HG03045 (cell line): ENCODE results near the gene NOX3.
"Not testable (repeated sequence)": the region's sequence is repeated elsewhere in the genome, so short reads cannot be mapped to it uniquely, and the experiment has no call there.

ENCODE experiments used
- ATAC-seq: cut with Tn5 transposase; IDR thresholded peaks from one replicate; pipeline ENCODE4 v1.9.1; 2021; ENCODE audit warnings: mild to moderate bottlenecking, moderate library complexity; ENCODE audit not compliant: unreplicated experiment

NOX3 gene

DNA sequence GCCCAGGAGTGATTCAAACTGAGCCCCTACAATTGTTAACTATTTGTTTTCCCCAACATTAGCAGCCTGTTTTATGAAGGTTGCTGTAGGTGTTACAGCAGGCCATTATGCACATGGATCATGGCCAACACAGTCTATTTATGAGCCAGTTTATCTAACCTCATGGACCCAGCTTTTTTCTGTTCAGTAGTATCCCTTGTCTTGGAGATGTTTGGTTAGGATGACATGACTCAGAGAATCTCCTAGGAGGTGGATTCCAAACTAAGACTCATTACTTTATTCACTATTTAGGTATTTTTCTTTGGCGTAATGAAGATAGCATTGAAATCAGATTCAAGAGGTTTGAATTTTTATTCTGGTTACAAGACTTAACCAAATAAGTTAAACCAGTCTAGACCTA lies 78.6 kb downstream of the NOX3 start:
- ATAC-seq: no peak

DNA sequence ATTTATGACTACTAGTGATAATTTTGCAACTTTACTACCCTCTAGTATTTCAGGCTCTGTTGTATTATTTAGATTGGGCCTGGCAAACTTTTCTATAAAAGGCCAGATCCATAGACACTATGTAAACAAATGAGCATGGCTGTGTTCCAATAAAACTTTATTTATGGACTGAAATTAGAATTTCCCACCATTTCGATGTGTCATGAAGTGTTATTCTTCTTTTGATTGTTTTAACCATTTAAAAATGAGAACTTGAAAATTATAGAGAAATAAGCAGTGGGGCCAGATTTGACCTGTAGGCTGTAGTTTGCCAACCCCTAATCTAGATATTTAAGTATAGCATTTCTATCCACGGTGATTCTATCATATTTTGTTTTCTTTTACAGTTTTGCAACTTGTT lies 79.8 kb downstream of the NOX3 start:
- ATAC-seq: no peak

DNA sequence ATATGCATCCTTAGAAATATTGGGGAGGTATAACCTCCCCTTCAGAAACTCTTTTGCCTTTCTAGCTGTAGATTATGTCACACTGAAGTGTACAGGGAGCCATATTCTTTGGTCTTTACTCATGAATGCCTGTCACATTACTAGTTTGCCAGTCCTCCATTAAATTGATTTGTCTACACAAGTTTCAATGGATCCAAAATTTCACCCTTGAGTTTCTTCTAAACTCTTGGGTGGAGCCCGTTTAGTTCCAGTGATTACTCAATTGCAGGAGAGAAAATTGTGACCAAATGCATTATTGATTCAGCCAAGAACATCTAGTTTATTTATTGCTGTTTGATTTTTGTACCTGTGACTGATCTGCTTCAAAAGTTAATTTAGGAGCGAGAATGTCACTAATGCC lies 81.0 kb downstream of the NOX3 start:
- ATAC-seq: no peak

DNA sequence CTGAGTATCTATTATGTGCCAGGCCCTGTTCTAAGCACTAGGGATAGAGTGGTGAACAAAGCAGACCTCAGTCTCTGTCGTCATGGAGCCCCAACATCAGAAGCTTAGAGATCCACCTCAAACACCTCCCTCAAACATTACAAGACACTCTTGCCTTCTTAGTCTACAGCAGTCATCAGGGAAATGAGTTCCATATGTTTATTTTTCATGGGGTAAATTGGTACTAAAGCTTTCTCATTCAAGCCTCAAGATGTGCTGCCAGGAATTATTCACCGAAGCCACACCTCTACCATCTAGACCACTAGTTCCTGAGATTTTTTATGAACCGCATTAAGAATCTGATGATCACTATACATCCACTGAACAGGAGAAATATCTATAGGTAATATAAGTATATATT lies 82.4 kb downstream of the NOX3 start:
- no peak for ATAC-seq

DNA sequence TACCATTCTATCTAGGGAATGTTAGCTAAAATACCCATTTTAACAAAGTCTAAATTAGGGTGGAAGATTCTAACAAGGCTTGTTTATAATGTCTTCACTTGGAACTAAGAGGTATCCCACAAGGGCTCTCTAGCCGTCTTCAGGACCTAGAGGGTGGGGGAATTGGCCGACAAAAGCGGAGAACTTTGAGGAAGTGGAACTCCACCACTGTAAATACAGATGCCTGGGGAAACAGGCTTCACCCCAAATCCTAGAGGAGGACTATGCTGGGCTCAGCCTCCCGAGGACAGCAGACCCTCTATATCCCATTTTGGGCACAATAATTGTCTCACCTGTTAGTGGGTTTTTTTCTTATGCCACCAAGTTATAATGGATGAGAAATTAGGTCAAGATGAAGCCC lies 83.4 kb downstream of the NOX3 start:
- ATAC-seq: no peak

DNA sequence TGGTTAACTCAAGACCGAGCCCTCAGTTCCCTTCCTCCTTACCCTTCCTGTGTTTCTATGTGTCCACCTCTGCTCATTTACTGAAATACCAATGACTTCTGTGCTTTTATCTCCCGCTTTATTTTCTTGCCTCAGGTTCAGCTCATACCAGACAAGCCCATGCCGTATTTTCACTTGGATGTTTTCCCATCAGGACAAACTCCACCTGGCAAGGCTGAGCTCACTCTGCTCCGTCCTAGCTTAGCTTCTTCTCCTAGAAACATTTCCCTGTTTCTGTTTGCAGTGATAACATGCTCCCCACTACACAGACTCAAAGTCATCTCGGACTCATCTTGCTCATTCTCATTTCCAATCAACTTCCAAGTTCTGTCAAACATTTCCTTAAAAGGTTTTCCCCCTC lies 84.4 kb downstream of the NOX3 start:
- ATAC-seq: no peak

DNA sequence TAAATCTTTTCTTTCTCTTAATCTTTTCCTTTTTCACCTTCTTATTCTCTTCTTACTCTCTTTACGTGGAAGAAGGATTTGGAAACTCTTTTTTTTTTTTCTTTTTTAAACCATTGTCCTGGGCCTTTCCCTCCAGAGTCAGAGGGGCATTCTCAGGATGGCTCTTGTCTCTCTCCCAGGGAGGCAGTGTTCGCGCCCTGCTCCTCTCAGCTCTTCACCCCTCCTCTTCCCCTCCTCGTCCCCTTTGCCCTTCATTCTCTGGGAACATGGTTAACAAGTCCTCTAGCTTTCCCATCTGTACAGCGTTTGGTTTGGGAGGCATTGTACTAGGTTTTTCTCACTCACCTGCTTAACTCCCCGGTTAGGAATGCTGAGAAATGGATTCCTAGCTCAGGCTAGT lies 89.3 kb downstream of the NOX3 start:
- ATAC-seq: no peak

DNA sequence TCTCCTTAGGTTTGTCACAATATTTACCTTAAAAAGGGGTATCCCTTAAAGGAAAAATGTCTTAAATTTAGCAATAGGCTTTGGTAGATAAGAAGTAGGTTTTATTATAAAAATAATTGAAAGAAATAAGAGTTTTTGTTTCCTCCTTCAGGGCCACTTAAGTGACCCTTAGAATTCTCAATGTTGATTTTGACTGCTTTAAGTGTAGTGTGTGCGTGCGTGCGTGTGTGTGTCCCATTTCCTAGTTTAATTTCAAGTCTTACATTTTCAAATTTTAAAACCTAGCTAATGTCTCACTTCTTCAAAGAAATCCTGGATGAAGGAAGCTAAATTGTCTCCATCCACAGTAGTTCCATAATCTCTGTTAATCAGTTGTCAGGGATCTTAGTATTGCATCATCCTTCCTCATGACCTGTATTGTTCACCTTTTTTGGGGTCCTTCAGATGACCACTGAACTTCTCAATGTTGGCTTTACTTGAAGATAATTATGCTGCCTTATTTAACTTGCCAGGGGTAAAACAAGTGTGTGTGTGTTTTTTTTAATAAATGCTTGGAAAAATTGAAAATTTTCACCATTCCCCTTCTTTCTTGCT lies 90.7 kb downstream of the NOX3 start:
- no peak for ATAC-seq

DNA sequence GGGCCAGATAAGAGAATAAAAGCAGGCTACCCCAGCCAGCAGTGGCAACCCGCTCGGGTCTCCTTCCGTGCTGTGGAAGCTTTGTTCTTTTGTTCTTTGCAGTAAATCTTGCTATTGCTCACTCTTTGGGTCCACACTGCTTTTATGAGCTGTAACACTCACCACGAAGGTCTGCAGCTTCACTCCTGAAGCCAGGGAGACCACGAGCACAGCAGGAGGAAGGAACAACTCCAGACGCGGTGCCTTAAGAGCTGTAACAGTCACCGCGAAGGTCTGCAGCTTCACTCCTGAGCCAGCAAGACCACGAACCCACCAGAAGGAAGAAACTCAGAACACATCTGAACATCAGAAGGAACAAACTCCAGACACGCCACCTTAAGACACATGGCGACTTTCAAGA lies 91.6 kb downstream of the NOX3 start:
- not testable (repeated sequence) for ATAC-seq

DNA sequence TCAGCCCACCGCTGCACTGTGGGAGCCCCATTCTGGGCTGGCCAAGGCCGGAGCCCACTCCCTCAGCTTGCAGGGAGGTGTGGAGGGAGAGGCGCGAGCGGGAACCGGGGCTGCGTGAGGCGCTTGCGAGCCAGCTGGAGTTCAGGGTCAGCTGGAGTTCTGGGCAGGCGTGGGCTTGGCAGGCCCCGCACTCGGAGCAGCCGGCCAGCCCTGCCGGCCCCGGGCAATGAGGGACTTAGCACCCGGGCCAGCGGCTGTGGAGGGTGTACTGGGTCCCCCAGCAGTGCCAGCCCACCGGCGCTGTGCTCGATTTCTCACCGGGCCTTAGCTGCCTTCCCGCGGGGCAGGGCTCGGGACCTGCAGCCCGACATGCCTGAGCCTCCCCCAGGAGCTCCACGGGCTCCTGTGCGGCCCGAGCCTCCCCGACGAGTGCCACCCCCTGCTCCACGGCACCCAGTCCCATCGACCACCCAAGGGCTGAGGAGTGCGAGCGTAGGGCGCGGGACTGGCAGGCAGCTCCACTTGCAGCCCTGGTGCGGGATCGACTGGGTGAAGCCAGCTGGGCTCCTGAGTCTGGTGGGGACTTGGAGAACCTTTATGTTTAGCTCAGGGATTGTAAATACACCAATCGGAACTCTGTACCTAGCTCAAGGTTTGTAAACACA lies 92.5 kb downstream of the NOX3 start:
- ATAC-seq: not testable (repeated sequence)

DNA sequence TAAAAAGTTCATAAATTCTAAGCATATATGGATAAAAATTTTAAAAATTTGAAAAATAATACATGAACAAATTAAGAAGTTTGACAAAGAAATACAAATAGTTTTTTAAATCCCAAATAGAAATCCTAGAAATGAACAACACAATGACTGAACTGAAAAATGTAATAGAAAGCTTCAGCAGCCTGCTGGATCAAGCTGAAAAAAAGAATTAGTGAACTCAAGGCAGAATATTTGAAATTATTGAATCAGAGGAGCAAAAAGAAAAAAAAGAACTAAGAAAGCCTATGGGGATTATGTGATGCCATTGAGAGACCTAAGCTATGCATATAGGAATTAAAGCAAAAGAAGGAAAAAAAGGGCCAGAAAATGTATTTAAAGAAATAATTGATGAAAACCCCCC lies 101.5 kb downstream of the NOX3 start:
- no peak for ATAC-seq

DNA sequence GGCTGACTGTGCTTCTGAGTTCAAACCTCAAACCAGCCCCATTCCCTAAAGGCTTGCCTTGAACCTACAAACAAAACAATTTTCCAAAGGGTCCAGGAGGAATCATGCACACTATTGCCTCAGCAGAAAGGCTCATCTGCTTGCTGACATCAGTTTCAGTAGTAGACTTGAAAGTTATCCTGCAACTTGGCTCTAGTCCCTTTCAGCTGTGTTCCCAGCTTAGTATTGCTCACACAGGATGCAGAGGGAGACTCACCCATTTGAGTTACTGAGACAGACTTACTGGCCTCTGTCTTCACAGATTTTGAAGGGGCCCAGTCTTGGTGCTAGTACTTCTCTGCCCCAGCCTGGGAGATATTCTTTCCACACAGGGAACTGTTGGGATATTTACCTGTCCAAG lies 102.8 kb downstream of the NOX3 start:
- ATAC-seq: no peak

DNA sequence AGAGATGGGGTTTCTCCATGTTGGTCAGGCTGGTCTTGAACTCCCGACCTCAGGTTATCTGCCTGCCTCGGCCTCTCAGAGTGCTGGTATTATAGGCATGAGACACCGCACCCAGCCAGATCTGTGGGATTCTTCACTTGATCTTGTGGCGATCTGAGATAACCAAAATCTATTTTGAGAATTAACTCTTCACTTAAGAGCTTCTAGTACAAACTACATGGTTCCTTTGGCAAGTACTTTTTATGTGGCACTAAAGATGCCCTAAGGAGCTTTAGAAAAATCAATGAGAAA lies 103.6 kb downstream of the NOX3 start:
- ATAC-seq: no peak

DNA sequence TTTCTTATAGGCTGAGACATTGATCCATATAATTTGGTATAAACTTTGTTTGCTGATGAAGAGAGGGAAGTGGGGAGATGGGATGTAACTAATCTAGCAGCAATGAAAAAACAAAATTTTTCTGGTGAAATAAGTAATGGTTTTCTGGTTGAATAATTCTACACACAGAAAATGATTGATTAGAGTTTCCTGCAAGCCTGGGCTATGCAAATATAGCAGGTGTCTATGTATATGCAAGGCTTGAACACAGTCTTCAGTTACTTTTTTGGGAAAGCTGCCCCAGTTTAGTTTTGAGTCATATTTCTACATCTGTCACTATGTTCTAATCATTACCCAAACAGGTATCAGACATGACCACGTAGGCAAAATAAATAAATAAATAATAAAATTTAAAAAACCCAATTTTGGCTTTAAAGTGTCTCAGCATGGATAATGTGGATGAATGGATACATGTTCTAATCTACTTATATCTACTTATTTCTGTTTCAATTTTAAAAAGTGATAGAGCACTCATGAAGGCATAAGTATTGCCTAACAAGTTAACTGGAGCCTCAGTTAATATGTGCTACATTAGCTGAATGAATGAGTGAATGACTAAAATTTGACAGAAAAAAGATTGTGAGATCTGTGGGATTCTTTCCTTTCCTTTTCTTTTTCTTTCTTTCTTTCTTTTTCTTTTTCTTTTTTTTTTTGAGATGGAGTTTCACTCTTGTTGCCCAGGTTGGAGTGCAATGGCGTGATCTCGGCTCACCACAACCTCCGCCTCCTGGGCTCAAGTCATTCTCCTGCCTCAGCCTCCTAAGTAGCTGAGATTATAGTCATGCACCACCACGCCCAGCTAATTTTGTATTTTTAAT lies 104.1 kb downstream of the NOX3 start:
- ATAC-seq: peak; percentile 90

DNA sequence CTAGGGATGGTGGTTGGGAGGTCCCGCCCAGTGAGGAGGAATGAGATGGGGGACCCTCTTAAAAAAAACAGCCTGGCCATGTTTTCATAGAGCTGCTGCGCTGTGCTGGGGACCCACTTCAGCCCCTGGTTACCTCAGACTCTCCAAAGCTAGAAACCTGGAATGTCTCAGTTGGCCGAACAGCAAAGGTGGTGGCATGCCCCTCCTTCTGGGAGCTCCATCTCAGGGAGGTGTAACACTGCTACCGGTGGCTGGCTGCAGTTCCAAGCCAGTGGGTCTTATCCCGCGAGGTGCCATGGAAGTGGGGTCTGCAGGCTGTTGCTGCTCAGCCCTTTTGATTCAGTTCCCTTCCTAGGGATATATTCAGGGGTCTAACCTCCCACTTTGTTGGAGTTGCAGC lies 105.7 kb downstream of the NOX3 start:
- ATAC-seq: no peak

DNA sequence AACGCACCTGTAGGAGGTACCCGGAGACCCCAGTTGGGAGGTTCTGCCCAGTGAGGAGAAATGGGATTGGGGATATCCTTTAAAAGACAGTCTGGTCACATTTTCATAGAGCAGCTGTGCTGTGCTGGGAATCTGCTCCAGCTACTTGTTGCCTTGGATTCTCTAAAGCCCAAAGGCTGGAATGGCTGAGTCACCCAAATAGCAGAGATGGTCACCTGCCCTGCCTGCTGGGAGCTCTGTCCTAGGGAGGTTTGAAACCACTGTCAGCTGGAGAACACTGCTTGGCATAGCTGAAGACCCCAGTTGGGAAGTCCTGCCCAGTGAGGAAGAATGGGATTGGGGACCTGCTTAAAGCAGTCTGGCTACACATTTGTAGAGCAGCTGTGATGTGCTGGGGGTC lies 106.5 kb downstream of the NOX3 start:
- no peak for ATAC-seq

DNA sequence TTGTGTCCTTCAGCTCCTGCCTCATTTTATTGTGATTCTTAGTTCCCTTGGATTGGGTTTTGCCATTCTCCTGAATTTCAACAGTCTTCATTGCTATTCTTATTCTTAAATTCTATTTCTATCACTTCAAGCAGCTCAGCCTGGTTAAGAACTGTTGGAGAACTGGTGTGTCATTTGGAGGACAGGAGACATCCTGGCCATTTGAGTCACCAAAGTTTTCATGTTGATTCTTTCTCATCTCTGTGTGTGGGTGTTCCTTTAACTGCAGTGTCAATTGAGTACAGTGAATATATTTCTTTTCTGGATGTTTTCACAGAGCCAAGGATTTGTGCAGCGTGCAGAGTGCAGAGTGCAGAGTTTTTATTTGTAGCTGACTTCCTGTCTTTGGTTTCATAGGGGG lies 107.8 kb downstream of the NOX3 start:
- ATAC-seq: no peak

DNA sequence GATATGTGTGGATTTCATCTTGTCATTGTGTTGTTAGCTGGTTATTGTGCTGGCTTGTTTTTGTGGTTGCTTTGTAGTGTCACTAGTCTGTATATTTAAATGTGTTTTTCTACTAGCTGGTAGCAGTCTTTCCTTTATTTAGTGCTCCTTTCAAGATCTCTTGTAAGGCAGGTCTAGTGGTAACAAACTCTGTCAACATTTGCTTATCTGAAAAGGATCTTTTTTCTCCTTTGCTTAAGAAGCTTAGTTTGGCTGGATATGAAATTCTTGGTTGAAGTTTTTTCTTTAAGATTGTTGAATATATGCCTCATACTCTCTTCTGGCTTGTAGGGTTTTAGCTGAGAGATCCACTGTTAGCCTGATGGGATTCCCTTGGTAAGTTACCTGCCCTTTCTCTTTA lies 108.7 kb downstream of the NOX3 start:
- ATAC-seq: no peak
